GM19372 (cell line): ENCODE results near the gene MEGF10.
A peak's percentile ranks its signal among the peaks of the same experiment; 100 is the strongest.

Source experiments
- ATAC-seq: cut with Tn5 transposase; IDR thresholded peaks from one replicate; pipeline ENCODE4 v1.9.1; 2021; ENCODE audit warnings: mild to moderate bottlenecking, low read depth, moderate library complexity; ENCODE audit not compliant: unreplicated experiment

Gene MEGF10

GRCh38 chr5:127429928-127430327 lies 139.3 kb downstream of the MEGF10 start:
- no peak for ATAC-seq

- no peak for ATAC-seq
Observed at GRCh38 chr5:127430627-127431026, 140.0 kb downstream of the MEGF10 start.

- ATAC-seq, result no peak
Observed at GRCh38 chr5:127431977-127432585, 141.5 kb downstream of the MEGF10 start.

GRCh38 chr5:127433526-127433925 lies 142.9 kb downstream of the MEGF10 start:
- ATAC-seq, result no peak

- ATAC-seq, result no peak
Observed at GRCh38 chr5:127434588-127434987, 144.0 kb downstream of the MEGF10 start.

- ATAC-seq, result no peak
Observed at GRCh38 chr5:127435821-127436220, 145.2 kb downstream of the MEGF10 start.

GRCh38 chr5:127439644-127440043 lies 149.0 kb downstream of the MEGF10 start:
- no peak for ATAC-seq

GRCh38 chr5:127440831-127441230 lies 150.2 kb downstream of the MEGF10 start:
- ATAC-seq, result no peak

GRCh38 chr5:127441799-127442484 lies 151.3 kb downstream of the MEGF10 start:
- ATAC-seq, result no peak

- ATAC-seq, result no peak
Observed at GRCh38 chr5:127444171-127444570, 153.6 kb downstream of the MEGF10 start.

- no peak for ATAC-seq
Observed at GRCh38 chr5:127445328-127445727, 154.7 kb downstream of the MEGF10 start.

- ATAC-seq, result no peak
Observed at GRCh38 chr5:127446626-127447025, 156.0 kb downstream of the MEGF10 start.

- no peak for ATAC-seq
Observed at GRCh38 chr5:127447827-127448226, 157.2 kb downstream of the MEGF10 start.

GRCh38 chr5:127450046-127450445 lies 159.4 kb downstream of the MEGF10 start:
- ATAC-seq, result no peak

GRCh38 chr5:127451096-127451495 lies 160.5 kb downstream of the MEGF10 start:
- ATAC-seq, result no peak

GRCh38 chr5:127452626-127453025 lies 162.0 kb downstream of the MEGF10 start:
- ATAC-seq, result no peak

- no peak for ATAC-seq
Observed at GRCh38 chr5:127471211-127471610, 180.6 kb downstream of the MEGF10 start.

GRCh38 chr5:127472700-127473099 lies 182.1 kb downstream of the MEGF10 start:
- no peak for ATAC-seq

- ATAC-seq, result no peak
Observed at GRCh38 chr5:127486471-127486870, 195.9 kb downstream of the MEGF10 start.

- peak; percentile 84 for ATAC-seq
Observed at GRCh38 chr5:127492854-127493738, 202.5 kb downstream of the MEGF10 start.

GRCh38 chr5:127498548-127498947 lies 208.0 kb downstream of the MEGF10 start:
- no peak for ATAC-seq
